ENCODE data around the gene BMPR1B. TPM values are rescaled to one million over a fixed set of nuclear protein-coding genes. Genes with fewer than 3 reads are reported as not detected.

BMPR1B gene
- total and polyA plus RNA-seq, 2 of the 4 experiments (the other 2 are of a cell fraction) = 0.24 to 0.90 TPM

- Histone ChIP-seq H2AK5ac (ENCODE audit: low read depth, low read length) (no peak overlapping the region), H3K9me3 (ENCODE audit: control insufficient read depth, insufficient read depth, low read length) (no peaks in the 10 kb centered on the region), H3K79me1 (ENCODE audit: low read depth in 1 of 2, low read length in 2 of 2) (no peaks in the 10 kb centered on the region), H3K4me1 (ENCODE audit: control insufficient read depth, insufficient read depth, low read length) (no peaks in the 10 kb centered on the region), H4K5ac (ENCODE audit: low read depth, low read length) (no peak overlapping the region), H2BK5ac (ENCODE audit: low read depth, low read length, poor library complexity, severe bottlenecking) (no peak overlapping the region), H3K56ac (ENCODE audit: extremely low read depth, insufficient read depth, low read length) (no peak overlapping the region), H2BK20ac (ENCODE audit: low read depth, low read length) (no peak overlapping the region), H3K27ac (ENCODE audit: insufficient read depth, low read length) (no peak overlapping the region), H3K27me3 (ENCODE audit: control insufficient read depth, insufficient read depth, low read length) (0 out of 2 replicates have a peak, but pooled peaks cover 1% of the 10 kb centered on the region), H3K14ac (replicated peaks; ENCODE audit: low read depth, low read length) (no peak overlapping the region), H4K20me1 (ENCODE audit: insufficient read depth, low read length) (no peaks in the 10 kb centered on the region), H3K4ac (ENCODE audit: low read depth, low read length) (no peak overlapping the region), H3K4me3 (ENCODE audit: insufficient read depth, low read depth, low read length) (no peak overlapping the region), H3K36me3 (ENCODE audit: control insufficient read depth, insufficient read depth, low read length) (no peaks in the 10 kb centered on the region), H2BK120ac (ENCODE audit: low read depth, low read length) (no peak overlapping the region), H3K4me2 (ENCODE audit: low read depth, low read length) (no peak overlapping the region), H4K91ac (ENCODE audit: insufficient read depth, low read depth, low read length) (no peak overlapping the region), H3K9ac (ENCODE audit: low read depth, low read length) (no peak overlapping the region), H2AK9ac (replicated peaks; ENCODE audit: low read depth, low read length, poor library complexity) (no peak overlapping the region), H2BK15ac (ENCODE audit: low read depth, low read length) (no peak overlapping the region), H4K8ac (ENCODE audit: low read depth in 2 of 2, low read length in 2 of 2) (no peak overlapping the region), H3K23ac (ENCODE audit: low read depth, low read length) (no peak overlapping the region), H2AFZ (replicated peaks; ENCODE audit: low read length, poor library complexity) (no peak overlapping the region), H3K9me1 (ENCODE audit: insufficient read depth, low read length) (no peaks in the 10 kb centered on the region), H3K18ac (ENCODE audit: low read depth, low read length) (no peak overlapping the region)
- intact Hi-C loops (cut with micrococcal nuclease) = no loop called here
- no CpG with 5 or more reads among the region's 2 CpGs for WGBS, 2 experiments (ENCODE audit: extremely low coverage in 2 of 2, insufficient read length in 1 of 2)
- BruUV-seq (replicated peaks) = no TSS peak
- no peak for ATAC-seq (ENCODE audit: low read depth)
- dilution Hi-C loops (cut with HindIII; ENCODE audit: low sequenced_read_pairs, unreplicated experiment) = no loop called here
- no peak for TF ChIP-seq SMC3 (IDR thresholded peaks at IDR 0.05; ENCODE audit: low read depth, low read length)
- no peak for TF ChIP-seq CEBPB (IDR thresholded peaks at IDR 0.05; ENCODE audit: low read depth, low read length)
- no peak for TF ChIP-seq MXI1 (IDR thresholded peaks at IDR 0.05; ENCODE audit: borderline replicate concordance, low read depth, low read length)
- TF ChIP-seq MAFK (IDR thresholded peaks at IDR 0.05; ENCODE audit: low read depth, low read length) = no peak
- TF ChIP-seq CTCF (conservative IDR thresholded peaks at IDR 0.05; ENCODE audit: low read depth, low read length) = no peak
- no peak for TF ChIP-seq BHLHE40 (IDR thresholded peaks at IDR 0.05; ENCODE audit: low read depth, low read length)
- TF ChIP-seq ELK1 (IDR thresholded peaks at IDR 0.05; ENCODE audit: borderline replicate concordance, low read depth, low read length) = no peak
- no peak for TF ChIP-seq RAD21 (IDR thresholded peaks at IDR 0.05; ENCODE audit: low read length)
- TF ChIP-seq MAZ (IDR thresholded peaks at IDR 0.05; ENCODE audit: borderline replicate concordance, low read depth, low read length) = no peak
- no peak for TF ChIP-seq CHD1 (IDR thresholded peaks at IDR 0.05; ENCODE audit: low read depth, low read length)
- no peak for TF ChIP-seq RCOR1 (IDR thresholded peaks at IDR 0.05; ENCODE audit: insufficient replicate concordance, low read length)
- no peak for TF ChIP-seq POLR2A (IDR thresholded peaks at IDR 0.05; ENCODE audit: low read depth, low read length)
- no peak for TF ChIP-seq USF2 (IDR thresholded peaks at IDR 0.05; ENCODE audit: low read depth, low read length)
- TF ChIP-seq RFX5 (IDR thresholded peaks at IDR 0.05; ENCODE audit: low read depth, low read length) = no peak
- TF ChIP-seq FOS (IDR thresholded peaks at IDR 0.05; ENCODE audit: low read depth, low read length) = no peak
- TF ChIP-seq NFE2L2 (IDR thresholded peaks at IDR 0.05; ENCODE audit: low read depth, low read length) = no peak
- ChIA-PET POLR2A (ENCODE audit: unreplicated experiment) (no interaction called here), CTCF (no interaction called here)
- DNase-seq = no peak
- in situ Hi-C loops (cut with MboI; ENCODE audit: low sequenced_read_pairs) = no loop called here
Measured at GRCh38 chr4:94722748-94723147, 35.0 kb upstream of the BMPR1B start.

Data from IMR-90 (cell line).